ENCODE data around the gene IER3.
A peak's percentile ranks its signal among the peaks of the same experiment; 100 is the strongest.

IER3 gene

DNA sequence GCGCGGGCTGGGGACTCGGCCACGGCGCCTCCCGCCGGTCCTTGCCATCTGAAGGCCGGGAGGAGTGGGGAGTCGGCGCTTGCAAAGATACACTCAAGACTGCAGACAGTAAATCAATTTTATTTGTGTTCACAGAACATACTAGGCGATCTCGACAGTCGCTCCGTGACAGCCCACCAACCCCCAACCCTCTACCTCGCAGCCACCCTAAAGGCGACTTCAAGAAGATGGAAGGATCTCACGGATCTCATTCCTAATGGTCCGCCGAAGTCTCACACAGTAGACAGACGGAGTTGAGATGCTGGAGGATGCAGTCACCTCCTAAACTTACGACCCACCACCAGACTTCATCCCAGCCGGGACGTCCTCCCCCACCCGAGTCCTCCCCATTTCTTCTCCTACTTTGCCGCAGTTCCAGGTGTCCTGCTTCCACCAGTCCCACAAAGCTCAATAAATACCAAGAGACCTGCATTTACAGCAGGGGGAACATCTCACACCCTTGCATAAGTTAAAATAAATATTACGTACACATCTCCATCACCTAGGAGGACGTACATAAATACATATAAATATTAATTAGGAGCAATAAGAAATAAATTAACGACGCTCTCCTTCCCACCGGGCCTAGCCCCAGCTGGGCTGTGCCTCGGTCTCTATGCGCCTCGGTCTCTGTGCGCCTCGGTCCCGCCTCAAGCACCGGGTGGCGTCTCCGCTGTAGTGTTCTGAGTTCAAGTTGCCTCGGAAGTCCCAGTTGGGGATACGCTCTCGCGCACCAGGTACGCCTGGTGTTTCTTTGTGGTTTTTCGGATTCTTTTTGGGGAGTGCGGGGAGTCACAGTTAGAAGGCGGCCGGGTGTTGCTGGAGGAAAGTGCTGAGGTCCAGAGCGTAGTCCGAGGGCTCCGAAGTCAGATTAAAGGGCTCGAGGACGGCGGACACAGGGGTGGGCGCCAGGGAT lies 971 bp downstream of the IER3 start:
- H3K4me3 ChIP-seq (ENCODE audit: low read depth in 1 of 2, low read length in 2 of 2), result peak overlapping the region; percentile 78 to 99
- no peaks in the 10 kb centered on the region for H3K27me3 ChIP-seq (ENCODE audit: low read depth, low read length)
- H3K36me3 ChIP-seq (ENCODE audit: control insufficient read depth in 1 of 2, insufficient read depth in 2 of 2, low read length in 2 of 2), result peaks cover 18 to 28% of the 10 kb centered on the region in 2 donors
- H3K4me1 ChIP-seq (ENCODE audit: control insufficient read depth in 1 of 2, insufficient read depth in 2 of 2, low read length in 2 of 2), result peaks cover 9 to 22% of the 10 kb centered on the region in 2 donors
- H3K9me3 ChIP-seq (ENCODE audit: control insufficient read depth in 1 of 2, low read length in 2 of 2), result no peaks in the 10 kb centered on the region
- peak overlapping the region; percentile 99 for H3K27ac ChIP-seq (ENCODE audit: low read length)

DNA sequence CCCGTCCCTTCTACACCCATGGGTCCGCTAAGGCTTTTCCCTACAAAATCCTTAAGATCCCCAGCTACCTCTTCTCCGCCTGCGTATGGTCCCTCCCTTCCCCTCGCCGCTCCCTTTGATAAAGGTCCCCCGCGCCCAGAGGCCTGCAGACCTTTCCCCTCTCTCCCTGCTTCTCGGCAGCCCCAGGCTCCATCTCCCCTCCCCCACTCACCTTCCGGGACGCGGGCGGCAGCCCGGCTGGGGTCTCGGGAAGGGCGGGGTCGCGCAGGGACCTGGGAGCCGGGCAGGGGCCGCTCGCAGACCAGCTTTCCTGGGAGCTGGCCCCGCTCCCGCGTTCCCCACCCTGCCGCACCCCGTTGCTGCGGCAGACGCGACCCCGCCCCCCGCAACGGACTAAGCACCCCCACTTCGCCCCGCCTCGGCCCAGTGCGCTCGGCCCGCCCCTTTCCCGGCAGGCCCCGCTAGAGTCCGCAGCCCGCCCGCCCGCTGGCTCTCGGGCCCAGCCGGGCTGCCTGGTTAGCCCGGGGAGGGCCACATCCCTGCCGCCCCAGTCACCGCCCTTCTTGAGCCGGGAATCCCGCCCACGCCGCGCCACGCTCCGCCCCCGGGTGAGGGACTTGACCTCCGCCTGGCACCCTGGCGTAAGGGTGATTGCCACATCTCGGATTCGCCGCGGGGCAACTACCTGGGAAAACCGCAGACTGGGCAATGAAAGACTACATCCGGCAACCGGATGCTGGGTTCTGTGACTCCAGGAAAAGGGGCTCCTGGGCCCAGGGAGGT lies 1.8 kb downstream of the IER3 start, which contains the start of gene FLOT1:
Gene FLOT1 (minus strand): TSS at position 372 of the 783 bp plus-strand sequence. CDS start 498 bp downstream, outside the sequence.
- Histone ChIP-seq H3K4me3 (ENCODE audit: low read depth in 1 of 2, low read length in 2 of 2) (peak within 1 kb of the TSS; percentile 78 to 99), H3K27me3 (ENCODE audit: low read depth, low read length) (no peaks in the 10 kb centered on the region), H3K36me3 (ENCODE audit: control insufficient read depth in 1 of 2, insufficient read depth in 2 of 2, low read length in 2 of 2) (peaks cover 27 to 36% of the 10 kb centered on the region in 2 donors), H3K9me3 (ENCODE audit: control insufficient read depth in 1 of 2, low read length in 2 of 2) (no peaks in the 10 kb centered on the region), H3K27ac (ENCODE audit: low read length) (peak within 1 kb of the TSS; percentile 99), H3K4me1 (ENCODE audit: control insufficient read depth in 1 of 2, insufficient read depth in 2 of 2, low read length in 2 of 2) (peaks cover 8 to 29% of the 10 kb centered on the region in 2 donors)

- Histone ChIP-seq H3K9me3 (ENCODE audit: control insufficient read depth in 1 of 2, low read length in 2 of 2) (no peaks in the 10 kb centered on the region), H3K27ac (ENCODE audit: low read length) (peak overlapping the region; percentile 99), H3K4me3 (ENCODE audit: low read depth in 1 of 2, low read length in 2 of 2) (peak overlapping the region; percentile 78 to 87), H3K4me1 (ENCODE audit: control insufficient read depth in 1 of 2, insufficient read depth in 2 of 2, low read length in 2 of 2) (peaks cover 8 to 29% of the 10 kb centered on the region in 2 donors), H3K36me3 (ENCODE audit: control insufficient read depth in 1 of 2, insufficient read depth in 2 of 2, low read length in 2 of 2) (peaks cover 28 to 41% of the 10 kb centered on the region in 2 donors), H3K27me3 (ENCODE audit: low read depth, low read length) (no peaks in the 10 kb centered on the region)
Measured at GRCh38 chr6:30741789-30742315, 2.5 kb downstream of the IER3 start.

- Histone ChIP-seq H3K4me3 (ENCODE audit: low read depth in 1 of 2, low read length in 2 of 2) (peak overlapping the region; percentile 78 to 87), H3K27ac (ENCODE audit: low read length) (peak overlapping the region; percentile 99), H3K4me1 (ENCODE audit: control insufficient read depth in 1 of 2, insufficient read depth in 2 of 2, low read length in 2 of 2) (peaks cover 8 to 29% of the 10 kb centered on the region in 2 donors), H3K9me3 (ENCODE audit: control insufficient read depth in 1 of 2, low read length in 2 of 2) (no peaks in the 10 kb centered on the region), H3K36me3 (ENCODE audit: control insufficient read depth in 1 of 2, insufficient read depth in 2 of 2, low read length in 2 of 2) (peaks cover 28 to 42% of the 10 kb centered on the region in 2 donors), H3K27me3 (ENCODE audit: low read depth, low read length) (no peaks in the 10 kb centered on the region)
Measured at GRCh38 chr6:30741063-30741779, 3.1 kb downstream of the IER3 start.

- Histone ChIP-seq H3K36me3 (ENCODE audit: control insufficient read depth in 1 of 2, insufficient read depth in 2 of 2, low read length in 2 of 2) (peaks cover 28 to 49% of the 10 kb centered on the region in 2 donors), H3K4me3 (ENCODE audit: low read depth in 1 of 2, low read length in 2 of 2) (no peak overlapping the region), H3K27me3 (ENCODE audit: low read depth, low read length) (no peaks in the 10 kb centered on the region), H3K27ac (ENCODE audit: low read length) (no peak overlapping the region), H3K4me1 (ENCODE audit: control insufficient read depth in 1 of 2, insufficient read depth in 2 of 2, low read length in 2 of 2) (peaks cover 8 to 29% of the 10 kb centered on the region in 2 donors), H3K9me3 (ENCODE audit: control insufficient read depth in 1 of 2, low read length in 2 of 2) (no peaks in the 10 kb centered on the region)
Measured at GRCh38 chr6:30740540-30740870, 3.8 kb downstream of the IER3 start.

GRCh38 chr6:30738532-30738931 lies 5.8 kb downstream of the IER3 start:
- H3K27ac ChIP-seq (ENCODE audit: low read length), result no peak overlapping the region
- peaks cover 8 to 29% of the 10 kb centered on the region in 2 donors for H3K4me1 ChIP-seq (ENCODE audit: control insufficient read depth in 1 of 2, insufficient read depth in 2 of 2, low read length in 2 of 2)
- no peaks in the 10 kb centered on the region for H3K9me3 ChIP-seq (ENCODE audit: control insufficient read depth in 1 of 2, low read length in 2 of 2)
- H3K27me3 ChIP-seq (ENCODE audit: low read depth, low read length), result no peaks in the 10 kb centered on the region
- H3K4me3 ChIP-seq (ENCODE audit: low read depth in 1 of 2, low read length in 2 of 2), result no peak overlapping the region
- peaks cover 31 to 68% of the 10 kb centered on the region in 2 donors for H3K36me3 ChIP-seq (ENCODE audit: control insufficient read depth in 1 of 2, insufficient read depth in 2 of 2, low read length in 2 of 2)

DNA sequence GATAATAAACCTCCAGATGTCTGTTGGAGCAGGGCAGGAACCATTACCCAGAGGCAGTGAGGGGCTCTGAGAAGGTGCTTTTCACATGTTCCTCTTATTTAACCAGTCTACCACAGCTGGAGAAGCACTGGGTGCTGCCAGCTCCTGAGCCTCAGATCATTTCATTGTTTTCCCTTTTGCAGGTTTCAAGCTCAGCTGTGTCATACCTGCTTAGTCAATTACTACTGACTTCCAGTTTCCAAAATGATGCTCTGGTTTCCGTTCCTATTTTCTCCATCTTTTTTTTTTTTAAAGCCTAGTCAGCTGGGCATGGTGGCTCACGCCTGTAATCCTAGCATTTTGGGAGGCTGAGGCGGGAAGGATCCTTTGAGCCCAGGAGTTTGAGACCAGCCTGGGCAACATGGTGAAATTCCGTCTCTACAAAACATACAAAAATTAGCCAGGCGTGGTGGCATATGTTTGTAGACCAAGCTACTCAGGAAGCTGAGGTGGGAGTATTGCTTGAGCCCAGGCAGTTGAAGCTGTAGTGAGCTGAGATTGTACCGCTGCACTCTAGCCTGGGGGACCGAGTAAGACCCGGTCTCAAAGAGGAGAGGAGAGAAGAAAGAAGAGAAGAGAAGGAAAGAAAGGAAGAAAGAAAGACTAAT lies 8.6 kb downstream of the IER3 start:
- peaks cover 0 to 21% of the 10 kb centered on the region in 2 donors for H3K4me1 ChIP-seq (ENCODE audit: control insufficient read depth in 1 of 2, insufficient read depth in 2 of 2, low read length in 2 of 2)
- peaks cover 35 to 81% of the 10 kb centered on the region in 2 donors for H3K36me3 ChIP-seq (ENCODE audit: control insufficient read depth in 1 of 2, insufficient read depth in 2 of 2, low read length in 2 of 2)
- H3K27me3 ChIP-seq (ENCODE audit: low read depth, low read length), result no peaks in the 10 kb centered on the region
- H3K9me3 ChIP-seq (ENCODE audit: control insufficient read depth in 1 of 2, low read length in 2 of 2), result no peaks in the 10 kb centered on the region
- no peak overlapping the region for H3K4me3 ChIP-seq (ENCODE audit: low read depth in 1 of 2, low read length in 2 of 2)
- no peak overlapping the region for H3K27ac ChIP-seq (ENCODE audit: low read length)

- Histone ChIP-seq H3K27ac (ENCODE audit: low read length) (no peak overlapping the region), H3K9me3 (ENCODE audit: control insufficient read depth in 1 of 2, low read length in 2 of 2) (no peaks in the 10 kb centered on the region), H3K27me3 (ENCODE audit: low read depth, low read length) (no peaks in the 10 kb centered on the region), H3K4me3 (ENCODE audit: low read depth in 1 of 2, low read length in 2 of 2) (no peak overlapping the region), H3K4me1 (ENCODE audit: control insufficient read depth in 1 of 2, insufficient read depth in 2 of 2, low read length in 2 of 2) (peaks cover 0 to 9% of the 10 kb centered on the region in 2 donors), H3K36me3 (ENCODE audit: control insufficient read depth in 1 of 2, insufficient read depth in 2 of 2, low read length in 2 of 2) (peaks cover 35 to 75% of the 10 kb centered on the region in 2 donors)
Measured at GRCh38 chr6:30732237-30732943, 12.0 kb downstream of the IER3 start.

DNA sequence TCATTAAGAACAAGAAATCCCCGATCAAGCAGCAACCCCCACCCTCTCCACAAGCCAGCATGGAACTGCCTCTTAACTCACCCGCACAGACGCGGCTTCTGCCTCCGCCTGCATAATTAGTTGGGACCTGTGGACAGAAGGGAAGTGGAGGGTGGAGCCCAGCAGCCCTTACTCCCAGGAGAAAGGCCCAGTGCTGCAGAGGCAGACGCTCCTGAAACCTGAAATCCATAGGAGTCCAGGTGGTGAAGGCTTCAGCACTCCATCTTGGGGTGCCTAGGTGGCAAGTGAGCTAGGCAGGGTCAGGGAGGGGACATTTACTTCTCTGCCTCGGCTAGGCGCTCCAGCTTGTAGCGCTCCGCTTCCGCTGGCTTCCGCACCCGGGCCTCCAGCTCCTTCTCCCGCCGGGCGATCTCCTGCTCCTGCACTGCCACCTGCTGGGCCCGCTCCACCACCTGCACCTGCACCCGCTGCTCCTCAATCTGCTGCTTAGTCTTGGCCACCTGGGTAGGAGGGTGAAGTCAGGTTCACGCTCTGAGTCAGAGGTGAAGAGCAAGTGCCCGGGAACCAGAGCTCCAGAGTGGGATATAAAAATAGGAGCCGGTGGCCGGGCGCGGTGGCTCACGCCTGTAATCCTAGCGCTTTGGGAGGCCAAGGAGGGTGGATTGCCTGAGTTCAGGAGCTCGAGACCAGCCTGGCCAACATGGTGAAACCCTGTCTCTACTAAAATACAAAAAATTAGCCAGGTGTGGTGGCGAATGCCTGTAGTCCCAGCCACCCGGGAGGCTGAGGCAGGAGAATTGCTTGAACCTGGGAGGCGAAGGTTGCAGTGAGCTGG lies 13.5 kb downstream of the IER3 start:
- no peak overlapping the region for H3K27ac ChIP-seq (ENCODE audit: low read length)
- no peaks in the 10 kb centered on the region for H3K27me3 ChIP-seq (ENCODE audit: low read depth, low read length)
- peaks cover 45 to 78% of the 10 kb centered on the region in 2 donors for H3K36me3 ChIP-seq (ENCODE audit: control insufficient read depth in 1 of 2, insufficient read depth in 2 of 2, low read length in 2 of 2)
- peaks cover 0 to 11% of the 10 kb centered on the region in 2 donors for H3K4me1 ChIP-seq (ENCODE audit: control insufficient read depth in 1 of 2, insufficient read depth in 2 of 2, low read length in 2 of 2)
- H3K9me3 ChIP-seq (ENCODE audit: control insufficient read depth in 1 of 2, low read length in 2 of 2), result no peaks in the 10 kb centered on the region
- H3K4me3 ChIP-seq (ENCODE audit: low read depth in 1 of 2, low read length in 2 of 2), result peak overlapping the region in 1 of 2 donors; percentile 28

All from muscle layer of duodenum (tissue), 2 donors.